ENCODE measurements around the gene HDAC4. TPM values are rescaled to one million over a fixed set of nuclear protein-coding genes. Genes with fewer than 3 reads are reported as not detected.

Gene HDAC4
- total and polyA plus RNA-seq, 9 donors: 10.1 to 17.6 (median 13.3) TPM

DNA sequence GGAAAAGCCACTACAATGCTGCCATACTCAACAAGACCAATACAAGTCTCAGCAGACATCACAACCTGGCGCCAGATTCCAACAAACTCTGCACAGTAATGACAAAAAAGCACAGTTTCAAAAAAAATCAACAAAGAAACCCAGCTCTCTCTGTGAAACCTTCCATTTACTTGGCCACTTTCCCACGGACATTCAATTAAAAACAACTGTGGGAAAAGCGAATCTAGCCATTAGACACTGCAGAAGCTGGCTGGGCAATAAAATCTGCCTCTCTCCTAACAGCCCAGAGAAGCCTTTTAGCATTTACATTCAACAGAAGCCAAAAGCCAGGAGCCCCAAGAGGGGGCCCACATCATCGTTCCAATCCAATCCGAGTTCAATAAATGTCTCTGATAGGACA is 128.9 kb downstream of the HDAC4 start:
- DNase-seq: peak; percentile 84
- Histone ChIP-seq H3K36me3 (ENCODE audit: control insufficient read depth, insufficient read depth, low read length) (no peaks in the 10 kb centered on the region), H3K27ac (ENCODE audit: low read length) (peak overlapping the region; percentile 8), H3K27me3 (ENCODE audit: control insufficient read depth, insufficient read depth, low read length) (no peaks in the 10 kb centered on the region), H3K4me3 (ENCODE audit: low read length) (no peak overlapping the region), H3K9me3 (replicated peaks; ENCODE audit: control insufficient read depth, low read depth, low read length) (no peaks in the 10 kb centered on the region), H3K4me1 (ENCODE audit: control insufficient read depth, insufficient read depth, low read length) (peaks cover 64% of the 10 kb centered on the region)
- WGBS (ENCODE audit: insufficient coverage): 17% methylated on average over 5 of the region's 5 CpGs

DNA sequence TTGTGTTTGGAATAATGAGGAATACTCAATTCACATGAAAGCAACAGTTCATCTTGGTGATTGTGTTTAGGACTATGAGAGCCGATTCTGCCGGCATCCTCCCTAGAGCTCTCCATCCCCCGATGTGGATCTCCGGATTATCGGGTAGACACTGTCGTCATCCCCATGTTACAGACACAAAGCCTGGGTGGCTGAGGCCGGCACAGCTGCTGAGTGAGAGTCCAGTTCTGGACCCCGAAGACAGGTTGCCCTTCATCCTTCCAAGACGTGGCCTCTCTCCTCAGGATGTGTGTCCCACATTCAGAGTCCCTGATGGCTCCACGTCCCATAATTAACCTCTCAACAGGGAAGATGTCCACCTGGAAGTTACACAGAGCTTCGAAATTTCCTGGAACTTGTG is 129.3 kb downstream of the HDAC4 start:
- WGBS (ENCODE audit: insufficient coverage): 60% methylated on average over 5 of the region's 11 CpGs
- Histone ChIP-seq H3K4me3 (ENCODE audit: low read length) (no peak overlapping the region), H3K9me3 (replicated peaks; ENCODE audit: control insufficient read depth, low read depth, low read length) (no peaks in the 10 kb centered on the region), H3K27me3 (ENCODE audit: control insufficient read depth, insufficient read depth, low read length) (no peaks in the 10 kb centered on the region), H3K27ac (ENCODE audit: low read length) (peak overlapping the region; percentile 8), H3K4me1 (ENCODE audit: control insufficient read depth, insufficient read depth, low read length) (peaks cover 64% of the 10 kb centered on the region), H3K36me3 (ENCODE audit: control insufficient read depth, insufficient read depth, low read length) (no peaks in the 10 kb centered on the region)
- DNase-seq: no peak

DNA sequence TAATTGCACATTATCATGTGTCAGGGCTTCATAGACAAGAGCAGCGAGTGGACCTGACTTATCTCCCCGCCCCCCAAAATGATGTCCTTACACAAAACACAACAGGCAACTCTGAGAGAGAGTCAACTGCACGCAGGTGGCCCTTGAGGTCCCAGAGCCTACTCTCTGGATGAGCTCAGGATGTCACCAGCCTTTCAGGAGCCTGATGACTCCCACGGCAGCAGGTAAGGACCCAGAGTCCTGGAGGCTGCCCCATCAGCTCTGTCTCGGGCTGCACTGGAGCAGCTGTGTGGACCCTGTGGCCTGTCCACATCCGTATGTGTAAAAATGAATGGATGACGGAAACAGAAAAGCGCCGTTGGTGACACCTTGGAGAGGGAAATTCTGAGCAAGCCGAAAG is 130.9 kb downstream of the HDAC4 start:
- no peaks in the 10 kb centered on the region for H3K36me3 ChIP-seq (ENCODE audit: control insufficient read depth, insufficient read depth, low read length)
- DNase-seq: no peak
- no peaks in the 10 kb centered on the region for H3K27me3 ChIP-seq (ENCODE audit: control insufficient read depth, insufficient read depth, low read length)
- no peak overlapping the region for H3K4me3 ChIP-seq (ENCODE audit: low read length)
- no peak overlapping the region for H3K27ac ChIP-seq (ENCODE audit: low read length)
- 84% methylated on average over 8 of the region's 10 CpGs for WGBS (ENCODE audit: insufficient coverage)
- no peaks in the 10 kb centered on the region for H3K9me3 ChIP-seq (replicated peaks; ENCODE audit: control insufficient read depth, low read depth, low read length)
- peaks cover 63% of the 10 kb centered on the region for H3K4me1 ChIP-seq (ENCODE audit: control insufficient read depth, insufficient read depth, low read length)

GRCh38 chr2:239269173-239269885 is 131.5 kb downstream of the HDAC4 start:
- DNase-seq: no peak
- no peaks in the 10 kb centered on the region for H3K9me3 ChIP-seq (replicated peaks; ENCODE audit: control insufficient read depth, low read depth, low read length)
- H3K27ac ChIP-seq (ENCODE audit: low read length): no peak overlapping the region
- peaks cover 63% of the 10 kb centered on the region for H3K4me1 ChIP-seq (ENCODE audit: control insufficient read depth, insufficient read depth, low read length)
- no peak overlapping the region for H3K4me3 ChIP-seq (ENCODE audit: low read length)
- no peaks in the 10 kb centered on the region for H3K36me3 ChIP-seq (ENCODE audit: control insufficient read depth, insufficient read depth, low read length)
- H3K27me3 ChIP-seq (ENCODE audit: control insufficient read depth, insufficient read depth, low read length): no peaks in the 10 kb centered on the region
- 82% methylated on average over 8 of the region's 10 CpGs for WGBS (ENCODE audit: insufficient coverage)

DNA sequence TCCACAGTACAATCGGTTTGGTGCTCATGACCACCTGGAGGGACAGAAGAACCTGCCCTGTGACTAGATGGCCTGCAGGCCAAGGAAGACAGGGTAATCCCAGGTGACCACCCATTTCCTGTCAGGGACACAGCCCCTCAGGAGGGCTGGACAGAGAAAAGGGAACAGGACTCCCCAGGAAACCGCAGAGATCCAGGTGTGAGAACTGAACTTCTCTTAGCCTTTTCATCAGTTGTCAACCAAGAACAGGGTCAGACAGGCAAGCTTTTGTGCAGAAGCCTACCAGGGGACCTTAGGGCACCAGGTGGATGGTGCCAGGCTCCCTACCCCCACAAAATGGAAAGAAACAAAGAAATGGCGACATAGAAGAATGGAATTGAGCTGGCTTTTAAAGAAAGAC is 132.3 kb downstream of the HDAC4 start:
- H3K36me3 ChIP-seq (ENCODE audit: control insufficient read depth, insufficient read depth, low read length): no peaks in the 10 kb centered on the region
- H3K27ac ChIP-seq (ENCODE audit: low read length): peak overlapping the region; percentile 5
- H3K4me1 ChIP-seq (ENCODE audit: control insufficient read depth, insufficient read depth, low read length): peaks cover 67% of the 10 kb centered on the region
- H3K4me3 ChIP-seq (ENCODE audit: low read length): no peak overlapping the region
- no peaks in the 10 kb centered on the region for H3K27me3 ChIP-seq (ENCODE audit: control insufficient read depth, insufficient read depth, low read length)
- H3K9me3 ChIP-seq (replicated peaks; ENCODE audit: control insufficient read depth, low read depth, low read length): no peaks in the 10 kb centered on the region
- 55% methylated on average over 2 of the region's 3 CpGs for WGBS (ENCODE audit: insufficient coverage)
- DNase-seq: no peak

DNA sequence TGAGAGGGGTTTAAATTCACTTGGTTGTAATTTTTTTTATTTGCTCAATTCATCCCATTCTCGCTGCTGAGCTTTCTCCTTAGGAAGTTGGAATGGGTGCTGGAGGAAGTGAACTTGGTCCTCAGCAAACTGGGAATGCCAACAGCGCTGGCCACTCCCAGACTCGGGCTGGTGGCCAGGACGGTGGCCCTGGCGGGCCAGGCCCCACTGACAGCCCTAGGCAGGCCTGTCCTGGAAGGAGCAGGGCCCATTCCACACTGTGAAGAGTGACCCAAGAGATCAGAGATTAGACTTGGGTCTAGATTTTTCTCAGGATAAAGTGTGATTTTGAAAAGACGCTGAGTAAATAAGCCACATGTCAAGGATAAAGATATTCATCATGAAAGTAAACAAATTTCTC is 132.7 kb downstream of the HDAC4 start:
- no peaks in the 10 kb centered on the region for H3K9me3 ChIP-seq (replicated peaks; ENCODE audit: control insufficient read depth, low read depth, low read length)
- H3K27me3 ChIP-seq (ENCODE audit: control insufficient read depth, insufficient read depth, low read length): no peaks in the 10 kb centered on the region
- no peaks in the 10 kb centered on the region for H3K36me3 ChIP-seq (ENCODE audit: control insufficient read depth, insufficient read depth, low read length)
- H3K27ac ChIP-seq (ENCODE audit: low read length): peak overlapping the region; percentile 74
- peaks cover 72% of the 10 kb centered on the region for H3K4me1 ChIP-seq (ENCODE audit: control insufficient read depth, insufficient read depth, low read length)
- H3K4me3 ChIP-seq (ENCODE audit: low read length): no peak overlapping the region
- no peak for DNase-seq
- WGBS (ENCODE audit: insufficient coverage): 63% methylated on average over 4 of the region's 6 CpGs

DNA sequence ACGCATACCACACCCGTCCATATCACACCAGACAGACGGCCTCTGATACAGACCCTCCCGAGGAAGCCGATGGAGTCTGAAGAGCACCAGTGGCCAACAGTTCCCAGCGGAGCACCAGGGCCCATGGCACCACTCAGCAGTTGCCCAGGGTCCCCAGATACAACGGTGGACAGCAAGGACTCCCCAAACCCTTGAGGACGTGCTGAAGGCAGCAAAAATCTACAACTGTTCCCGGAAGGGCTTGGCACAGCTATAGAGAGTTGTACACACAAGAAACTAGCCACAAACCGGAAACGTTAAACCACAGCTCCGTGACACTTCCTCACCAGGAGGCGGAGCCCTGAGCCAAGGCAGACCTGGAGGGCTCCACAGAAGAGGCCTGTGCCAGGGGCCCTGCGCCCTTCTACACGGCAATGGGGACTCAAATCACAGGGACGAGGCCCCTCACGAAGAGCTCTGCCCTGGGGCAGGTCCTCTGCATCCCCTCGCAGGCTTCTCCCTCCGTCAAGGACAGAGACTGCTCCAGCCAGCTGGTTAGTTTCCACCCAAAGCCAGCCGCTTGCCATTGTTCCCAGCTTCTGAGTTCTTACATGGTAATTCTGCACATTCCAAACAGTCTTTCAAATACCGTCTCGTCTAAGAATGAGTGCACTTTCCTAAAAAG is 133.4 kb downstream of the HDAC4 start:
- H3K4me1 ChIP-seq (ENCODE audit: control insufficient read depth, insufficient read depth, low read length): peaks cover 75% of the 10 kb centered on the region
- 54% methylated on average over 18 of the region's 22 CpGs for WGBS (ENCODE audit: insufficient coverage)

GRCh38 chr2:239266779-239267287 is 134.0 kb downstream of the HDAC4 start:
- H3K4me3 ChIP-seq (ENCODE audit: low read length): no peak overlapping the region

More for the DNA sequence above, 133.4 kb downstream of the HDAC4 start:
- Histone ChIP-seq H3K4me3 (ENCODE audit: low read length) (no peak overlapping the region), H3K9me3 (replicated peaks; ENCODE audit: control insufficient read depth, low read depth, low read length) (no peaks in the 10 kb centered on the region), H3K27me3 (ENCODE audit: control insufficient read depth, insufficient read depth, low read length) (no peaks in the 10 kb centered on the region), H3K27ac (ENCODE audit: low read length) (peak overlapping the region; percentile 74), H3K36me3 (ENCODE audit: control insufficient read depth, insufficient read depth, low read length) (no peaks in the 10 kb centered on the region)
- DNase-seq: peak; percentile 79

DNA sequence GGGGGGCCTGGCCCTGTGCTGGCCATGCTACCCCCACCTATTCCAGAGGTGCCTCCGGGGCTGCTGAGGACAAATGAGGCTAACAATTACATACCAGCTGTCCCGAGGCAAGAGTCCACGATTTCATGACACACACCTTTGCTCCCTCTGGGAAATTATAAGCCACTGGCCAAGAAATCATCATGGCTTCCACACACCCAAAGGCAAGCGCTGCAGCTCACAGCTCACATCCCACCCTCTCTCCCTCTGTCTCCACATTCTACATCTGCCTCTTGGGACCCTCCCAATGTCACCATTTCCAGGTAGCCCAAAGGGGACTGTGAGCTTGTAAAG is 134.4 kb downstream of the HDAC4 start:
- 73% methylated on average over 4 of the region's 4 CpGs for WGBS (ENCODE audit: insufficient coverage)
- Histone ChIP-seq H3K27me3 (ENCODE audit: control insufficient read depth, insufficient read depth, low read length) (no peaks in the 10 kb centered on the region), H3K36me3 (ENCODE audit: control insufficient read depth, insufficient read depth, low read length) (no peaks in the 10 kb centered on the region), H3K4me3 (ENCODE audit: low read length) (no peak overlapping the region), H3K27ac (ENCODE audit: low read length) (no peak overlapping the region), H3K9me3 (replicated peaks; ENCODE audit: control insufficient read depth, low read depth, low read length) (no peaks in the 10 kb centered on the region), H3K4me1 (ENCODE audit: control insufficient read depth, insufficient read depth, low read length) (peaks cover 70% of the 10 kb centered on the region)
- no peak for DNase-seq

More at GRCh38 chr2:239266779-239267287, 134.0 kb downstream of the HDAC4 start:
- H3K9me3 ChIP-seq (replicated peaks; ENCODE audit: control insufficient read depth, low read depth, low read length): no peaks in the 10 kb centered on the region
- H3K4me1 ChIP-seq (ENCODE audit: control insufficient read depth, insufficient read depth, low read length): peaks cover 74% of the 10 kb centered on the region
- no peaks in the 10 kb centered on the region for H3K36me3 ChIP-seq (ENCODE audit: control insufficient read depth, insufficient read depth, low read length)
- DNase-seq: no peak
- H3K27me3 ChIP-seq (ENCODE audit: control insufficient read depth, insufficient read depth, low read length): no peaks in the 10 kb centered on the region
- H3K27ac ChIP-seq (ENCODE audit: low read length): peak overlapping the region; percentile 74
- 71% methylated on average over 8 of the region's 10 CpGs for WGBS (ENCODE audit: insufficient coverage)

GRCh38 chr2:239265681-239266433 is 135.0 kb downstream of the HDAC4 start:
- peak overlapping the region; percentile 4 for H3K27ac ChIP-seq (ENCODE audit: low read length)
- no peak for DNase-seq
- WGBS (ENCODE audit: insufficient coverage): 91% methylated on average over 11 of the region's 14 CpGs
- H3K36me3 ChIP-seq (ENCODE audit: control insufficient read depth, insufficient read depth, low read length): no peaks in the 10 kb centered on the region
- H3K4me1 ChIP-seq (ENCODE audit: control insufficient read depth, insufficient read depth, low read length): peaks cover 65% of the 10 kb centered on the region
- H3K27me3 ChIP-seq (ENCODE audit: control insufficient read depth, insufficient read depth, low read length): no peaks in the 10 kb centered on the region
- no peaks in the 10 kb centered on the region for H3K9me3 ChIP-seq (replicated peaks; ENCODE audit: control insufficient read depth, low read depth, low read length)
- no peak overlapping the region for H3K4me3 ChIP-seq (ENCODE audit: low read length)

All from muscle of leg (tissue), 11 donors.